ENCODE data around the gene RAB5B.

Gene RAB5B

GRCh38 chr12:56029666-56030293, 55.9 kb downstream of the RAB5B start:
- TF ChIP-seq CTCF (IDR thresholded peaks at IDR 0.05; ENCODE audit: control extremely low read depth, extremely low read depth, low read depth, missing control alignments), result peak; percentile 68
- POLR2A ChIA-PET, result no interaction called here
- CTCF ChIA-PET, result interaction anchor here (0.7 to 3.3 kb wide), 29 partner anchors 9 to 324 kb away, joined by 3 to 36 read pairs (median 5); partner anchors contain the start of genes BLOC1S1, IKZF4, ORMDL2 and PYM1
- DNase-seq (ENCODE audit: extremely low spot score), result peak; percentile 64

- DNase-seq (ENCODE audit: extremely low spot score), result no peak
- ChIA-PET CTCF (interaction anchor here (0.7 to 1.8 kb wide), 3 partner anchors 9 to 293 kb away, joined by 3 to 6 read pairs (median 3); no protein-coding TSS in a partner anchor), POLR2A (no interaction called here)
- TF ChIP-seq CTCF (IDR thresholded peaks at IDR 0.05; ENCODE audit: control extremely low read depth, extremely low read depth, low read depth, missing control alignments), result no peak
Measured at GRCh38 chr12:56031987-56032386, 58.1 kb downstream of the RAB5B start.

GRCh38 chr12:56034586-56035332, 60.9 kb downstream of the RAB5B start:
- POLR2A ChIA-PET, result no interaction called here
- no peak for TF ChIP-seq CTCF (IDR thresholded peaks at IDR 0.05; ENCODE audit: control extremely low read depth, extremely low read depth, low read depth, missing control alignments)
- CTCF ChIA-PET, result interaction anchor here (1.5 to 2.0 kb wide), 2 partner anchors 31 to 297 kb away, joined by 4 to 7 read pairs; no protein-coding TSS in a partner anchor
- DNase-seq (ENCODE audit: extremely low spot score), result no peak

GRCh38 chr12:56037161-56037560, 63.3 kb downstream of the RAB5B start:
- no peak for DNase-seq (ENCODE audit: extremely low spot score)
- POLR2A ChIA-PET, result interaction anchor here (0.6 kb wide), 1 partner anchor 321 kb away, joined by 3 read pairs; the partner anchor contains the start of gene BLOC1S1
- CTCF ChIA-PET, result interaction anchor here (1.4 to 2.2 kb wide), 3 partner anchors 7 to 41 kb away, joined by 6 to 7 read pairs (median 7); partner anchors contain the start of gene SUOX
- TF ChIP-seq CTCF (IDR thresholded peaks at IDR 0.05; ENCODE audit: control extremely low read depth, extremely low read depth, low read depth, missing control alignments), result no peak

GRCh38 chr12:56038022-56038655, 64.3 kb downstream of the RAB5B start:
- ChIA-PET CTCF (interaction anchor here (0.6 to 3.8 kb wide), 5 partner anchors 8 to 299 kb away, joined by 3 to 31 read pairs (median 7); partner anchors contain the start of gene SUOX), POLR2A (no interaction called here)
- no peak for DNase-seq (ENCODE audit: extremely low spot score)
- no peak for TF ChIP-seq CTCF (IDR thresholded peaks at IDR 0.05; ENCODE audit: control extremely low read depth, extremely low read depth, low read depth, missing control alignments)

GRCh38 chr12:56040151-56040550, 66.3 kb downstream of the RAB5B start:
- ChIA-PET CTCF (interaction anchor here (1.0 to 3.8 kb wide), 13 partner anchors 7 to 384 kb away, joined by 3 to 31 read pairs (median 5); partner anchors contain the start of genes ERBB3, PA2G4 and SUOX), POLR2A (interaction anchor here (0.7 kb wide), 1 partner anchor 310 kb away, joined by 5 read pairs; no protein-coding TSS in a partner anchor)
- DNase-seq (ENCODE audit: extremely low spot score), result no peak
- TF ChIP-seq CTCF (IDR thresholded peaks at IDR 0.05; ENCODE audit: control extremely low read depth, extremely low read depth, low read depth, missing control alignments), result no peak
